HG02623 (cell line): ENCODE results near the gene MRPL20.

ENCODE experiments used
- ATAC-seq: cut with Tn5 transposase; IDR thresholded peaks from one replicate; pipeline ENCODE4 v1.9.1; 2021; ENCODE audit warnings: moderate library complexity; ENCODE audit not compliant: unreplicated experiment

Gene MRPL20

GRCh38 chr1:1366699-1367066, 40.4 kb downstream of the MRPL20 start:
- ATAC-seq, result no peak

- ATAC-seq, result no peak
Measured at GRCh38 chr1:1365875-1366698, 41.0 kb downstream of the MRPL20 start.

GRCh38 chr1:1364266-1364665, 42.8 kb downstream of the MRPL20 start:
- ATAC-seq, result no peak

- no peak for ATAC-seq
Measured at GRCh38 chr1:1361982-1362423, 45.1 kb downstream of the MRPL20 start.

GRCh38 chr1:1361233-1361981, 45.7 kb downstream of the MRPL20 start:
- ATAC-seq, result no peak

- ATAC-seq, result no peak
Measured at GRCh38 chr1:1360506-1361169, 46.5 kb downstream of the MRPL20 start.

GRCh38 chr1:1359664-1360468, 47.2 kb downstream of the MRPL20 start:
- no peak for ATAC-seq

GRCh38 chr1:1359308-1359663, 47.8 kb downstream of the MRPL20 start:
- ATAC-seq, result no peak

GRCh38 chr1:1358433-1359271, 48.4 kb downstream of the MRPL20 start, which contains the start of gene MXRA8:
TSS of gene MXRA8 (minus strand) at chr1:1358555. CDS start at chr1:1358504, 51 bp downstream.
- ATAC-seq, result no peak

- no peak for ATAC-seq
Measured at GRCh38 chr1:1357871-1358432, 49.1 kb downstream of the MRPL20 start.

GRCh38 chr1:1356796-1357401, 50.2 kb downstream of the MRPL20 start:
- ATAC-seq, result no peak

GRCh38 chr1:1356166-1356795, 50.8 kb downstream of the MRPL20 start:
- no peak for ATAC-seq

- ATAC-seq, result no peak
Measured at GRCh38 chr1:1355416-1355815, 51.7 kb downstream of the MRPL20 start.

- ATAC-seq, result no peak
Measured at GRCh38 chr1:1354271-1355247, 52.5 kb downstream of the MRPL20 start.

GRCh38 chr1:1353389-1354151, 53.5 kb downstream of the MRPL20 start:
- ATAC-seq, result no peak

- ATAC-seq, result no peak
Measured at GRCh38 chr1:1352786-1353388, 54.2 kb downstream of the MRPL20 start.
